Nephron progenitor cell (in vitro differentiated cells): ENCODE results near the gene VWA8.

Experiments used
- DNase-seq: peaks from one replicate; pipeline ENCODE4 v3.0.0; 2021
- H3K27ac Mint-ChIP-seq: 2 replicates; pipeline ENCODE4 v1.8.0; 2021; ENCODE audit warnings: mild to moderate bottlenecking, moderate library complexity, mixed read lengths
- H3K27me3 Mint-ChIP-seq: 2 replicates; pipeline ENCODE4 v1.8.0; 2021; ENCODE audit warnings: mild to moderate bottlenecking, low read depth, mixed read lengths; ENCODE audit not compliant: poor library complexity
- H3K36me3 Mint-ChIP-seq: 2 replicates; pipeline ENCODE4 v1.8.0; 2021; ENCODE audit warnings: low read depth, mixed read lengths
- H3K4me1 Mint-ChIP-seq: 2 replicates; pipeline ENCODE4 v1.8.0; 2021; ENCODE audit warnings: mixed read lengths
- H3K4me3 Mint-ChIP-seq: 2 replicates; pipeline ENCODE4 v1.8.0; 2021; ENCODE audit warnings: mild to moderate bottlenecking, moderate library complexity, mixed read lengths
- H3K9me3 Mint-ChIP-seq: 2 replicates; pipeline ENCODE4 v1.8.0; 2021; ENCODE audit warnings: mild to moderate bottlenecking, moderate library complexity, mixed read lengths
- CTCF ChIP-seq: fragments of 200-600 bp; sonication (generic); IDR thresholded peaks from 2 replicates; pipeline ENCODE4 v1.5.0; 2021; ENCODE audit warnings: antibody characterized with exemption

VWA8 gene

GRCh38 chr13:41568972-41569351 is 391.9 kb downstream of the VWA8 start:
- no peak for DNase-seq
- Mint-ChIP-seq H3K27me3 (no peaks in the 10 kb centered on the region), H3K36me3 (peaks cover 41% of the 10 kb centered on the region), H3K4me3 (no peak overlapping the region), H3K9me3 (peaks cover 16% of the 10 kb centered on the region), H3K4me1 (peaks cover 26% of the 10 kb centered on the region), H3K27ac (no peak overlapping the region)
- no peak for TF ChIP-seq CTCF

- peak overlapping the region; percentile 74 for H3K27ac Mint-ChIP-seq
- H3K27me3 Mint-ChIP-seq = no peaks in the 10 kb centered on the region
- no peak for TF ChIP-seq CTCF
- peaks cover 26% of the 10 kb centered on the region for H3K4me1 Mint-ChIP-seq
- peaks cover 16% of the 10 kb centered on the region for H3K9me3 Mint-ChIP-seq
- no peak for DNase-seq
- H3K4me3 Mint-ChIP-seq = no peak overlapping the region
- H3K36me3 Mint-ChIP-seq = peaks cover 35% of the 10 kb centered on the region
Observed at GRCh38 chr13:41568143-41568971, 392.6 kb downstream of the VWA8 start.

- Mint-ChIP-seq H3K9me3 (peaks cover 10% of the 10 kb centered on the region), H3K4me1 (peaks cover 26% of the 10 kb centered on the region), H3K27ac (no peak overlapping the region), H3K4me3 (no peak overlapping the region), H3K27me3 (no peaks in the 10 kb centered on the region), H3K36me3 (peaks cover 29% of the 10 kb centered on the region)
- DNase-seq = no peak
- no peak for TF ChIP-seq CTCF
Observed at GRCh38 chr13:41567363-41567762, 393.5 kb downstream of the VWA8 start.

- H3K4me1 Mint-ChIP-seq = peaks cover 26% of the 10 kb centered on the region
- H3K27ac Mint-ChIP-seq = peak overlapping the region; percentile 6
- H3K36me3 Mint-ChIP-seq = peaks cover 22% of the 10 kb centered on the region
- no peak for TF ChIP-seq CTCF
- H3K27me3 Mint-ChIP-seq = no peaks in the 10 kb centered on the region
- H3K4me3 Mint-ChIP-seq = no peak overlapping the region
- DNase-seq = no peak
- peaks cover 4% of the 10 kb centered on the region for H3K9me3 Mint-ChIP-seq
Observed at GRCh38 chr13:41565846-41566245, 395.1 kb downstream of the VWA8 start.

- Mint-ChIP-seq H3K36me3 (peaks cover 16% of the 10 kb centered on the region), H3K4me1 (peaks cover 26% of the 10 kb centered on the region), H3K27me3 (no peaks in the 10 kb centered on the region), H3K4me3 (no peak overlapping the region), H3K9me3 (no peaks in the 10 kb centered on the region), H3K27ac (peak overlapping the region; percentile 41)
- no peak for TF ChIP-seq CTCF
- DNase-seq = no peak
Observed at GRCh38 chr13:41565216-41565615, 395.7 kb downstream of the VWA8 start.

- no peak for TF ChIP-seq CTCF
- H3K36me3 Mint-ChIP-seq = peaks cover 15% of the 10 kb centered on the region
- H3K4me3 Mint-ChIP-seq = no peak overlapping the region
- H3K27me3 Mint-ChIP-seq = no peaks in the 10 kb centered on the region
- H3K4me1 Mint-ChIP-seq = peaks cover 26% of the 10 kb centered on the region
- no peak overlapping the region for H3K27ac Mint-ChIP-seq
- no peaks in the 10 kb centered on the region for H3K9me3 Mint-ChIP-seq
- DNase-seq = no peak
Observed at GRCh38 chr13:41563984-41564365, 396.9 kb downstream of the VWA8 start.
